ENCODE data around the gene IL22RA1. TPM values are rescaled to one million over a fixed set of nuclear protein-coding genes. Genes with fewer than 3 reads are reported as not detected.

The IL22RA1 gene
- total RNA-seq, 1 experiment from 2014 or later = 5.0 TPM

DNA sequence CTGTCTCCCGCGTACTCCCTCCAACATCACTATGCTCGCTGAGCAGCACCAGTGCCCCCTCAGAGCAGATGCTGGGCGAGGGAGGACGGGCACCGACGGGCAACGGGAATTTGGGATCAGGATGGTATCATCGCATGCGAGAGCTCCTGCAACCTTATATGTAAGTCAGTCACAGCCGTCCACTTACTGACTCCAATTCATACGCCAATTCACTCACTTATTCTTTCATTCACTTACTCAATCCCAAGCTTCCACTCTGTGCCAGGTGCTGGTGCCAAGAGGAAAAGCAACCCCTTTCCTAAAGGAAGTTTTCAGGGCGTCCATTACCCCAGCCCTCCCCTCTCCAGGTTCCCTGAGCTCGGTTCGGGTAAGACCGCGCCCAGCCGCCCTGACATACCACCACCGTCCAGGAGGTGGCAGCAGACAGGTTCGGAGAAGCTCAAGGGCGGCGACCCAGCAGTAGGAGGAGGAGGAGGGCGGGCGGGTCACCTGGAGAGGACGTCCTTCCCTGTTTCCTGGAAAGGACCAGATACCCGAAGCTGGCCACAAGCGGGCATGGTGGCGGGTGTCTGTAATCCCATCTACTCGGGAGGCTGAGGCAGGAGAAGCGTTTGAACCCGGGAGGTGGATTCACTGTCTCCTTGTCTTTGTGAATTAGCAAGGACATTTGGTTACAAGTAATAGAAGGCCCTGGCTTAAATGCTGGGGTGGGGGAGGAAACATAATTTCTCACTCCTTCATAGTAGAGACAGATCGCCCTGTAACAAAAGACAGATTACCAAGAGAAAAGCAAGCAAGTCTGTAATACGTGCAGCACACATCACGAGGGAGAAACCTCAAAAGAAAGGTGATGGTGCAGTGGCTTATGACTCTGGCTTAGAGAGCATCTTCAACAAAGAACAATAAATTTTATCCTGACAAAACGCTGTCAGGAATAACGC lies 7.6 kb upstream of the IL22RA1 start:
- Histone ChIP-seq H3K9me3 (ENCODE audit: insufficient read depth, low read depth) (no peaks in the 10 kb centered on the region), H4K20me1 (ENCODE audit: insufficient read depth) (no peaks in the 10 kb centered on the region), H3K36me3 (ENCODE audit: low read depth) (no peaks in the 10 kb centered on the region), H3K79me2 (ENCODE audit: low read depth) (no peaks in the 10 kb centered on the region), H3F3A (ENCODE audit: insufficient read depth, low read depth) (no peaks in the 10 kb centered on the region; the same call in 1 of the 2 replicates), H3K4me2 (peak overlapping the region; percentile 81), H3K27me3 (ENCODE audit: insufficient read depth, low read depth) (no peaks in the 10 kb centered on the region), H3K27ac (no peak overlapping the region), H3K4me1 (replicated peaks; ENCODE audit: insufficient read depth) (peaks cover 10% of the 10 kb centered on the region), H3K9me2 (ENCODE audit: insufficient read depth) (no peaks in the 10 kb centered on the region), H3K4me3 (peak overlapping the region; percentile 39; the same call in 1 of the 2 replicates), H2AFZ (peak overlapping the region; percentile 56; the same call in 1 of the 2 replicates)
- peak; percentile 67 to 92 for DNase-seq
- BruUV-seq (replicated peaks) = TSS peak; percentile 88
- intact Hi-C loops (cut with micrococcal nuclease; ENCODE audit: unreplicated experiment) = loop anchor here (1.0 to 2.0 kb wide), 4 partner anchors 36 to 241 kb away; partner anchors contain the start of gene IFNLR1
- CTCF ChIA-PET = interaction anchor here (0.6 to 2.1 kb wide), 14 partner anchors 30 to 527 kb away, joined by 3 to 19 read pairs (median 4); no protein-coding TSS in a partner anchor
- POLR2A ChIA-PET (ENCODE audit: unreplicated experiment) = interaction anchor here (0.6 to 2.1 kb wide), 10 partner anchors 26 to 573 kb away, joined by 3 to 16 read pairs (median 5); no protein-coding TSS in a partner anchor
- no peak for TF ChIP-seq EZH2 (IDR thresholded peaks at IDR 0.05; ENCODE audit: low read depth)
- TF ChIP-seq, protein P1, sequence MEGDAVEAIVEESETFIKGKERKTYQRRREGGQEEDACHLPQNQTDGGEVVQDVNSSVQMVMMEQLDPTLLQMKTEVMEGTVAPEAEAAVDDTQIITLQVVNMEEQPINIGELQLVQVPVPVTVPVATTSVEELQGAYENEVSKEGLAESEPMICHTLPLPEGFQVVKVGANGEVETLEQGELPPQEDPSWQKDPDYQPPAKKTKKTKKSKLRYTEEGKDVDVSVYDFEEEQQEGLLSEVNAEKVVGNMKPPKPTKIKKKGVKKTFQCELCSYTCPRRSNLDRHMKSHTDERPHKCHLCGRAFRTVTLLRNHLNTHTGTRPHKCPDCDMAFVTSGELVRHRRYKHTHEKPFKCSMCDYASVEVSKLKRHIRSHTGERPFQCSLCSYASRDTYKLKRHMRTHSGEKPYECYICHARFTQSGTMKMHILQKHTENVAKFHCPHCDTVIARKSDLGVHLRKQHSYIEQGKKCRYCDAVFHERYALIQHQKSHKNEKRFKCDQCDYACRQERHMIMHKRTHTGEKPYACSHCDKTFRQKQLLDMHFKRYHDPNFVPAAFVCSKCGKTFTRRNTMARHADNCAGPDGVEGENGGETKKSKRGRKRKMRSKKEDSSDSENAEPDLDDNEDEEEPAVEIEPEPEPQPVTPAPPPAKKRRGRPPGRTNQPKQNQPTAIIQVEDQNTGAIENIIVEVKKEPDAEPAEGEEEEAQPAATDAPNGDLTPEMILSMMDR (conservative IDR thresholded peaks at IDR 0.05) = peak; percentile 78

DNA sequence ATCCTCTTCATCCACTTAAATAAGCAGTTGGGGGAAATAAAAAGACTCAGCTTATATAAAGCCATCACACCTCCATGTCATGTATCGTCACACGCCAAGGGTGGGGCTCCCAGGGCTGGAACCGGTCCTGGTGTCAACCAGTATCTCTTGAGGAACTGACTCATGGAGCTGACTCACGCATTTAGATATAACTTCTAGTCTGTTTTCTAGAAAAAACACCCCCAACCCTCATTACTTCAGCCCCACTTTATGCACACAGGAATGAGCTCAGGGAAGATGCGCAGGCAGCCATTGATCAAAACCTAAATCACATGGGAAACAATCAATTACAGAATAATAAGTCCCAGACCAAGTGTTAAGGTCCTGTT lies 6.9 kb upstream of the IL22RA1 start:
- peaks cover 10% of the 10 kb centered on the region for H3K4me1 ChIP-seq (replicated peaks; ENCODE audit: insufficient read depth)
- H3K27ac ChIP-seq = no peak overlapping the region
- no peaks in the 10 kb centered on the region for H3K36me3 ChIP-seq (ENCODE audit: low read depth)
- intact Hi-C loops (cut with micrococcal nuclease; ENCODE audit: unreplicated experiment) = loop anchor here (1.0 to 2.0 kb wide), 4 partner anchors 37 to 241 kb away; partner anchors contain the start of gene IFNLR1
- H4K20me1 ChIP-seq (ENCODE audit: insufficient read depth) = no peaks in the 10 kb centered on the region
- DNase-seq = peak; percentile 61 to 70
- ChIA-PET CTCF (interaction anchor here (0.6 to 2.1 kb wide), 12 partner anchors 30 to 465 kb away, joined by 3 to 19 read pairs (median 5); no protein-coding TSS in a partner anchor), POLR2A (ENCODE audit: unreplicated experiment) (interaction anchor here (0.6 to 2.1 kb wide), 6 partner anchors 32 to 573 kb away, joined by 3 to 16 read pairs (median 7); no protein-coding TSS in a partner anchor)
- H3K4me3 ChIP-seq = peak overlapping the region; percentile 39; the same call in 1 of the 2 replicates
- peak overlapping the region; percentile 56; the same call in 1 of the 2 replicates for H2AFZ ChIP-seq
- H3K9me3 ChIP-seq (ENCODE audit: insufficient read depth, low read depth) = no peaks in the 10 kb centered on the region
- TF ChIP-seq, protein P1 (conservative IDR thresholded peaks at IDR 0.05) = no peak
- no peak for TF ChIP-seq EZH2 (IDR thresholded peaks at IDR 0.05; ENCODE audit: low read depth)
- H3K27me3 ChIP-seq (ENCODE audit: insufficient read depth, low read depth) = no peaks in the 10 kb centered on the region
- H3K79me2 ChIP-seq (ENCODE audit: low read depth) = no peaks in the 10 kb centered on the region
- no TSS peak for BruUV-seq (replicated peaks)
- no peaks in the 10 kb centered on the region; the same call in 1 of the 2 replicates for H3F3A ChIP-seq (ENCODE audit: insufficient read depth, low read depth)
- no peaks in the 10 kb centered on the region for H3K9me2 ChIP-seq (ENCODE audit: insufficient read depth)
- H3K4me2 ChIP-seq = peak overlapping the region; percentile 81

DNA sequence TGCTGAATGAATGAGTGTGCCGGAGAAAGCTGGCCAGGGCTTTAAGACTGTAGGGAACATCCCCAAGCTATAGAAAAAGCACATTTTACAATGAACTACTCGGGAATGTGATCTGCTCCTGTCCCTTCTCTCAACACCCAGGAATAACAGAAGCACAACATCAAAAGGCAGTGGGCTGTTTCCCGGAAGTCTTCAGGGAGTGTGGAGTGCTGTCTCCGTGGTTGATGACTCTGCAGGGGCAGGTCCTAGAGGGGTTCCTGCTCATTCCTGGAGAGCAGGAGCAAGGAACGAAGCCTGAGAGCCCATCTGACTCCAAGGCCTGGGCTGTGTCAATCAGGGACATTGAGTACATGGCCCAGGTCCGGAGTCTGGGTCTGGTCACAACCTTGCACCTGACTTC lies 4.9 kb upstream of the IL22RA1 start:
- ChIA-PET POLR2A (ENCODE audit: unreplicated experiment) (interaction anchor here (0.6 to 0.7 kb wide), 2 partner anchors 370 to 462 kb away, joined by 3 to 9 read pairs; no protein-coding TSS in a partner anchor), CTCF (interaction anchor here (0.5 kb wide), 1 partner anchor 243 kb away, joined by 5 read pairs; no protein-coding TSS in a partner anchor)
- H2AFZ ChIP-seq = no peak overlapping the region
- H3K79me2 ChIP-seq (ENCODE audit: low read depth) = no peaks in the 10 kb centered on the region
- H3K4me3 ChIP-seq = no peak overlapping the region
- no peaks in the 10 kb centered on the region for H3K27me3 ChIP-seq (ENCODE audit: insufficient read depth, low read depth)
- no TSS peak for BruUV-seq (replicated peaks)
- no peaks in the 10 kb centered on the region for H3K36me3 ChIP-seq (ENCODE audit: low read depth)
- TF ChIP-seq, protein P1 (conservative IDR thresholded peaks at IDR 0.05) = no peak
- no peak for TF ChIP-seq EZH2 (IDR thresholded peaks at IDR 0.05; ENCODE audit: low read depth)
- no peaks in the 10 kb centered on the region for H3K9me3 ChIP-seq (ENCODE audit: insufficient read depth, low read depth)
- no peaks in the 10 kb centered on the region for H3K9me2 ChIP-seq (ENCODE audit: insufficient read depth)
- DNase-seq = no peak
- intact Hi-C loops (cut with micrococcal nuclease; ENCODE audit: unreplicated experiment) = no loop called here
- no peak overlapping the region for H3K4me2 ChIP-seq
- H4K20me1 ChIP-seq (ENCODE audit: insufficient read depth) = no peaks in the 10 kb centered on the region
- H3K4me1 ChIP-seq (replicated peaks; ENCODE audit: insufficient read depth) = peaks cover 21% of the 10 kb centered on the region
- peaks cover 4% of the 10 kb centered on the region; the same call in 1 of the 2 replicates for H3F3A ChIP-seq (ENCODE audit: insufficient read depth, low read depth)
- no peak overlapping the region for H3K27ac ChIP-seq
